ENCODE data around the gene PPIL1.

DNA sequence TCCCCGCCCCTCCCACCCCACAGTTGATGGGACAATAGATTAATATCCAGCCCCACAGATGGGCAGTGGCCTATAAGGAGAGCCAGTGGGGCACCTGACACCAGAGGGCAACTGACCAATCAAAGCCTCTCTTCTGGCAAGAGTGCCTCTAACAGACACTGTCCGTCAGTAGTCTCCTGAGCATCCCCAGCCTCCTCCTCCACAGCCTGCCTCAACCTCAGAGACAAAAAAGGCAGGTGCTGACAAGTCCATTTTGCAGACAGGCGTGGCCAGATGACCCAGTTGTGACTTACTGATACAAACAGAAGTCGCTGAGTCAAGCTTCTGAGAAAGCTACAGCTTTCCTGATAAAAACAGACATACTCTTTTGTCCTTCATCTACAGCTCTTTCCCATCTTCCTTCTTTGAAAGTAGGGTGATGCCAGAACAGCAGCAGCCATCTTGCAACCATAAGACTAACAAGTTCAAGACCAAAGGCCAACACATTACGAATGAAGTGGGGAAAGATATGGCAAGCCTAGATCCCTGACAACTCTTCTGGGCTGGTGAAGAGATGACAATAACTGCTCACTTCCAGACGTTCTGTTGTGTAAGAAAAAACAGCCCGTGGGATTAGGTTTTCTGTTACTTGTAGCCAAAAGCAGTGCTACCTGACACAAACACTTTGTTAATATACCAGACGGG, 12.3 kb downstream of the PPIL1 start:
- TF ChIP-seq EZH2phosphoT487 (IDR thresholded peaks at IDR 0.05; ENCODE audit: insufficient read depth, low read depth), result no peak
- no peak for TF ChIP-seq EZH2 (IDR thresholded peaks at IDR 0.05; ENCODE audit: insufficient read depth, poor library complexity, severe bottlenecking)
